IMR-90 (cell line): ENCODE results near the gene HIVEP3.

Experiments
- CEBPB ChIP-seq: IDR thresholded peaks from 2 replicates; pipeline ENCODE4 v1.6.1; 2012; ENCODE audit warnings: low read depth, low read length, improper control_type of control experiment
- CHD1 ChIP-seq: IDR thresholded peaks from 2 replicates; pipeline ENCODE4 v1.6.1; 2012; ENCODE audit warnings: low read depth, low read length, improper control_type of control experiment
- FOS ChIP-seq: fragments of 150-350 bp; IDR thresholded peaks from 2 replicates; pipeline ENCODE4 v1.6.1; 2016; ENCODE audit warnings: low read depth, low read length
- MAFK ChIP-seq: IDR thresholded peaks from 2 replicates; pipeline ENCODE4 v1.6.1; 2012; ENCODE audit warnings: low read depth, low read length, improper control_type of control experiment
- MXI1 ChIP-seq: IDR thresholded peaks from 2 replicates; pipeline ENCODE4 v1.6.1; 2012; ENCODE audit warnings: low read depth, mild to moderate bottlenecking, low read length, moderate library complexity, borderline replicate concordance
- NFE2L2 ChIP-seq: fragments of 150-350 bp; IDR thresholded peaks from 2 replicates; pipeline ENCODE4 v1.6.1; 2016; ENCODE audit warnings: low read depth, mild to moderate bottlenecking, low read length
- POLR2A ChIP-seq: IDR thresholded peaks from 2 replicates; pipeline ENCODE4 v1.6.1; 2012; ENCODE audit warnings: mild to moderate bottlenecking, low read depth, low read length
- RAD21 ChIP-seq: IDR thresholded peaks from 2 replicates; pipeline ENCODE4 v1.6.1; 2012; ENCODE audit warnings: low read length, improper control_type of control experiment
- RCOR1 ChIP-seq: IDR thresholded peaks from 2 replicates; pipeline ENCODE4 v1.6.1; 2012; ENCODE audit warnings: mild to moderate bottlenecking, low read length, improper control_type of control experiment; ENCODE audit not compliant: insufficient replicate concordance
- RFX5 ChIP-seq: IDR thresholded peaks from 2 replicates; pipeline ENCODE4 v1.8.0; 2012; ENCODE audit warnings: low read depth, mild to moderate bottlenecking, low read length, moderate library complexity
- SMC3 ChIP-seq: fragments of 150-350 bp; IDR thresholded peaks from 2 replicates; pipeline ENCODE4 v1.6.1; 2016; ENCODE audit warnings: low read depth, mild to moderate bottlenecking, antibody characterized with exemption, low read length, moderate library complexity
- TF ChIP-seq, protein P1 (sequence below): conservative IDR thresholded peaks from 2 replicates; pipeline ENCODE4 v1.5.1; 2012; ENCODE audit warnings: mild to moderate bottlenecking, low read depth, low read length, improper control_type of control experiment
- TF ChIP-seq, protein P2 (sequence below): fragments of 150-350 bp; IDR thresholded peaks from 2 replicates; pipeline ENCODE4 v1.6.1; 2017; ENCODE audit warnings: mild to moderate bottlenecking, antibody characterized with exemption, low read length, low read depth
- TF ChIP-seq, protein P3 (sequence below): fragments of 150-350 bp; IDR thresholded peaks from 2 replicates; pipeline ENCODE4 v1.6.1; 2016; ENCODE audit warnings: low read depth, mild to moderate bottlenecking, low read length, moderate library complexity, borderline replicate concordance

DNA sequence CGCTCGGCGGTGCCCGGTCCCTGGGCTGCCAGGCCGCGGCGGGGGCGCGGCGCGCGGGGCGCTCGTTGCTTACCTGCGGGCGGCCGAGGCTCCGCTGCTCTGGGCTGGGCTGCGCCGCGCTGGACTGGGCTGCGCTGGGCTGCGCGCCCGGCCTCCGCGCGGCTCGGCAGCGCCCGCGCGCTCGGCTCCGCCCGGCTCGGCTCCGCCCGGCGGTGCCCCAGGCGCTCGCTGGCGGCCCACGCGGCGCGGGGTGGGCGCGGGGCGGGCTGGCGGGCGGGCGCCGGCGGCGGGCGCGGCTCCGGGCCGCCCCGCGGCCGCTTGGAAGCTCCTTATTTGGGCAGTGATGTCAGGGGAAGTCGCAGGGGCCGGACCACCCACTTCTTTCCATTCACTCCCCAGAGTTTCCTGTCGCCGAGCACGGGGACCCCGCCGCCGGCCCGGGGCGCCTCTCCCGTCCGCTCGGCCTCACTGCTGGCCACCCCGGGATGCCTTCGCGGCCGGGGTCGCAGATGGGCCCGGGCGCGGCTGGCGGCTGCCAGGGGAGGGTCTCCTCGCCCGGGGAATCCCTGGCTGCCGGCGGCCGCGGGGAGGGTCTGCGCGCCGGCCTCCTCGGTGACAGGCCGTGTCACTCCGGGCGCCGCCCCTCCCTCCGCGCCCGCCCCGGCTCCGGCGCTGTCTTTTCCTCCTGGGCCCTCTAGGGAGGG is 256.5 kb downstream of the HIVEP3 start:
- TF ChIP-seq, protein P1, sequence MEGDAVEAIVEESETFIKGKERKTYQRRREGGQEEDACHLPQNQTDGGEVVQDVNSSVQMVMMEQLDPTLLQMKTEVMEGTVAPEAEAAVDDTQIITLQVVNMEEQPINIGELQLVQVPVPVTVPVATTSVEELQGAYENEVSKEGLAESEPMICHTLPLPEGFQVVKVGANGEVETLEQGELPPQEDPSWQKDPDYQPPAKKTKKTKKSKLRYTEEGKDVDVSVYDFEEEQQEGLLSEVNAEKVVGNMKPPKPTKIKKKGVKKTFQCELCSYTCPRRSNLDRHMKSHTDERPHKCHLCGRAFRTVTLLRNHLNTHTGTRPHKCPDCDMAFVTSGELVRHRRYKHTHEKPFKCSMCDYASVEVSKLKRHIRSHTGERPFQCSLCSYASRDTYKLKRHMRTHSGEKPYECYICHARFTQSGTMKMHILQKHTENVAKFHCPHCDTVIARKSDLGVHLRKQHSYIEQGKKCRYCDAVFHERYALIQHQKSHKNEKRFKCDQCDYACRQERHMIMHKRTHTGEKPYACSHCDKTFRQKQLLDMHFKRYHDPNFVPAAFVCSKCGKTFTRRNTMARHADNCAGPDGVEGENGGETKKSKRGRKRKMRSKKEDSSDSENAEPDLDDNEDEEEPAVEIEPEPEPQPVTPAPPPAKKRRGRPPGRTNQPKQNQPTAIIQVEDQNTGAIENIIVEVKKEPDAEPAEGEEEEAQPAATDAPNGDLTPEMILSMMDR, result no peak
- no peak for TF ChIP-seq SMC3
- TF ChIP-seq POLR2A, result peak; percentile 87
- no peak for TF ChIP-seq NFE2L2
- TF ChIP-seq FOS, result no peak
- TF ChIP-seq MAFK, result no peak
- TF ChIP-seq, protein P2, sequence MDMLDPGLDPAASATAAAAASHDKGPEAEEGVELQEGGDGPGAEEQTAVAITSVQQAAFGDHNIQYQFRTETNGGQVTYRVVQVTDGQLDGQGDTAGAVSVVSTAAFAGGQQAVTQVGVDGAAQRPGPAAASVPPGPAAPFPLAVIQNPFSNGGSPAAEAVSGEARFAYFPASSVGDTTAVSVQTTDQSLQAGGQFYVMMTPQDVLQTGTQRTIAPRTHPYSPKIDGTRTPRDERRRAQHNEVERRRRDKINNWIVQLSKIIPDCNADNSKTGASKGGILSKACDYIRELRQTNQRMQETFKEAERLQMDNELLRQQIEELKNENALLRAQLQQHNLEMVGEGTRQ, result no peak
- TF ChIP-seq RAD21, result no peak; the same call in 1 of the 2 replicates
- no peak for TF ChIP-seq RCOR1
- TF ChIP-seq MXI1, result no peak
- no peak for TF ChIP-seq CHD1
- TF ChIP-seq, protein P3, sequence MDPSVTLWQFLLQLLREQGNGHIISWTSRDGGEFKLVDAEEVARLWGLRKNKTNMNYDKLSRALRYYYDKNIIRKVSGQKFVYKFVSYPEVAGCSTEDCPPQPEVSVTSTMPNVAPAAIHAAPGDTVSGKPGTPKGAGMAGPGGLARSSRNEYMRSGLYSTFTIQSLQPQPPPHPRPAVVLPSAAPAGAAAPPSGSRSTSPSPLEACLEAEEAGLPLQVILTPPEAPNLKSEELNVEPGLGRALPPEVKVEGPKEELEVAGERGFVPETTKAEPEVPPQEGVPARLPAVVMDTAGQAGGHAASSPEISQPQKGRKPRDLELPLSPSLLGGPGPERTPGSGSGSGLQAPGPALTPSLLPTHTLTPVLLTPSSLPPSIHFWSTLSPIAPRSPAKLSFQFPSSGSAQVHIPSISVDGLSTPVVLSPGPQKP, result peak; percentile 88; the same call in 1 of the 2 replicates
- no peak for TF ChIP-seq RFX5
- TF ChIP-seq CEBPB, result no peak
